ENCODE measurements around the gene ARID2. TPM values are rescaled to one million over a fixed set of nuclear protein-coding genes. Genes with fewer than 3 reads are reported as not detected.

The ARID2 gene
- polyA plus RNA-seq, 2 of the 4 experiments (the other 2 are of a cell fraction): 8.7 to 37.7 TPM

DNA sequence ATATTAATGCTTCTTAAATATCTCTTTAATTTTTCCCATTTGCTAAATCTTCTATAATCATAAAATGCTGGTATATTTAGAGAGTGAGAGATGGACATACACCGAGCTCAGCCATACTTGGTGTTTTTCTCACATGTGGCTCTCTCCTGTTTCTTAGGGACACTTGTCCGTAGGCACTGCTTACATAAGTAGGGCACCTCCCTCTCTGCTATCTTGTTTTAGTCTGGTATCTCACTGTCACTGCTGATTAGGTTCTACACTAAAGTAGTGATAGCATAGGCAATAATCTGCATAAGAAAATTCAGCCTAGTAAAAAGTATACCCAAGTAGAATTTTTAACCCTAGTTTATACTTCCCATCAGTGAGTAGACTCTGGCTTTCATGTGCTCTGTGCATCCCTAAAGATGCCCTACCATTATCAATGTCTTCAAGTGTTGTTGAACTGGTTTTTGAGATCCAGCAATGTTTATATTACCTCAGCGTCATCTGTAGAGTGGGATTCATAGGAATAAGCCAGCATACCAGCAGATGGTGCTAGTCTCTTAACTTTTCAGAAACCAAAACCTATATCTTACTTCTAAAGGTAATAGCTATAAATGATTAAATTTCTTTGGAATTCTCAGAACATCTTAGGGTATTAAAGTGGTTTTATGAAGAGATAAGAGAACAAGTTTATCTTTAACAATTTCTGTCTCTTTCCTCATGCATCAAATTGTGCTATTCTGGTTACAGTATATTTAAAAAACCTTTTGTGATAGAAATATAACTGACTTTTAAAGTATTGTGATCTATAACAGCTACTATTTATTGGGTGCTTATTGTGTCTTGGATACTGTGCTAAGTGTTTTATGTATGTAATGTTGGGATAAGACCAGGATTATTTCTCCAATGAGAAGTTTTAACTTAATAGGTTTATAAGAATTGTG is 32.9 kb downstream of the ARID2 start:
- FAIRE-seq (no peak), ATAC-seq (peak; percentile 85 to 92), DNase-seq (ENCODE audit: low read depth in 1 of 2, low spot score in 1 of 2) (peak; percentile 26 to 62)
- H3K4me1 ChIP-seq: peaks cover 12% of the 10 kb centered on the region; the same call in 2 of the 3 replicates
- ChIA-PET CTCF (interaction anchor here (0.6 to 2.2 kb wide), 20 partner anchors 8 to 1880 kb away, joined by 3 to 10 read pairs (median 4); no protein-coding TSS in a partner anchor), POLR2A (no interaction called here)
- H3K27ac ChIP-seq: no peak overlapping the region
- no peaks in the 10 kb centered on the region for H3K9me3 ChIP-seq
- 49% methylated on average over 3 of the region's 3 CpGs for WGBS (ENCODE audit: missing lambda C conversion rate)
- no peak overlapping the region for H3K4me2 ChIP-seq
- TF ChIP-seq RAD21 (conservative IDR thresholded peaks at IDR 0.05 in 1 of 2, IDR thresholded peaks at IDR 0.05 in 1 of 2) (peak; percentile 66 to 74), FOSB (CRISPR knock-in tag; IDR thresholded peaks at IDR 0.05) (no peak), POLR2A (IDR thresholded peaks at IDR 0.05; ENCODE audit: low read length) (no peak), SMC3 (IDR thresholded peaks at IDR 0.05) (peak; percentile 48; the same call in 2 of the 3 replicates)
- TF ChIP-seq, protein P1, sequence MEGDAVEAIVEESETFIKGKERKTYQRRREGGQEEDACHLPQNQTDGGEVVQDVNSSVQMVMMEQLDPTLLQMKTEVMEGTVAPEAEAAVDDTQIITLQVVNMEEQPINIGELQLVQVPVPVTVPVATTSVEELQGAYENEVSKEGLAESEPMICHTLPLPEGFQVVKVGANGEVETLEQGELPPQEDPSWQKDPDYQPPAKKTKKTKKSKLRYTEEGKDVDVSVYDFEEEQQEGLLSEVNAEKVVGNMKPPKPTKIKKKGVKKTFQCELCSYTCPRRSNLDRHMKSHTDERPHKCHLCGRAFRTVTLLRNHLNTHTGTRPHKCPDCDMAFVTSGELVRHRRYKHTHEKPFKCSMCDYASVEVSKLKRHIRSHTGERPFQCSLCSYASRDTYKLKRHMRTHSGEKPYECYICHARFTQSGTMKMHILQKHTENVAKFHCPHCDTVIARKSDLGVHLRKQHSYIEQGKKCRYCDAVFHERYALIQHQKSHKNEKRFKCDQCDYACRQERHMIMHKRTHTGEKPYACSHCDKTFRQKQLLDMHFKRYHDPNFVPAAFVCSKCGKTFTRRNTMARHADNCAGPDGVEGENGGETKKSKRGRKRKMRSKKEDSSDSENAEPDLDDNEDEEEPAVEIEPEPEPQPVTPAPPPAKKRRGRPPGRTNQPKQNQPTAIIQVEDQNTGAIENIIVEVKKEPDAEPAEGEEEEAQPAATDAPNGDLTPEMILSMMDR (IDR thresholded peaks at IDR 0.05): peak; percentile 74
- TF ChIP-seq, protein P2, sequence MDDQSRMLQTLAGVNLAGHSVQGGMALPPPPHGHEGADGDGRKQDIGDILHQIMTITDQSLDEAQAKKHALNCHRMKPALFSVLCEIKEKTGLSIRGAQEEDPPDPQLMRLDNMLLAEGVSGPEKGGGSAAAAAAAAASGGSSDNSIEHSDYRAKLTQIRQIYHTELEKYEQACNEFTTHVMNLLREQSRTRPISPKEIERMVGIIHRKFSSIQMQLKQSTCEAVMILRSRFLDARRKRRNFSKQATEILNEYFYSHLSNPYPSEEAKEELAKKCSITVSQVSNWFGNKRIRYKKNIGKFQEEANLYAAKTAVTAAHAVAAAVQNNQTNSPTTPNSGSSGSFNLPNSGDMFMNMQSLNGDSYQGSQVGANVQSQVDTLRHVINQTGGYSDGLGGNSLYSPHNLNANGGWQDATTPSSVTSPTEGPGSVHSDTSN (IDR thresholded peaks at IDR 0.05): no peak
- H3K4me3 ChIP-seq: no peak overlapping the region

DNA sequence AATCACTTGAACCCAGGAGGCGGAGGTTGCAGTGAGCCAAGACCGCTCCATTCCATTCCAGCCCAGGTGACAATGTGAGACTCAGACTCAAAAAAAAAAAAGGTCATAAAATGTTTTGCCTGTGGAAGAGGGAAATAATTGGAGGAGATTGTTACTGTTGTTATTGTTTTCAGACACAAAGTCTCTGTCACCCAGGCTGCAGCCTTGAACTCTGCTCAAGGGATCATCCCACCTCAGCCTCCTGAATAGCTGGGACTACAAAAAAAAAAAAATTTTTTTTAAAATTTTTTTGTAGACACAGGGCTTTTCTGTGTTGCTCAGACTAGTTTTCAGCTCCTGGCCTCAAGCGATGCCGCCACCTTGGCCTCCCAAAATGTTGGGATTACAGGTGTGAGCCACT is 33.9 kb downstream of the ARID2 start:
- TF ChIP-seq, protein P1 (IDR thresholded peaks at IDR 0.05): no peak
- no peak for TF ChIP-seq GATA3 (IDR thresholded peaks at IDR 0.05; ENCODE audit: borderline replicate concordance)
- ChIA-PET POLR2A (no interaction called here), CTCF (interaction anchor here (0.8 to 1.9 kb wide), 6 partner anchors 11 to 1258 kb away, joined by 3 to 10 read pairs (median 4); no protein-coding TSS in a partner anchor)
- ATAC-seq: no peak
- 94% methylated on average over 4 of the region's 4 CpGs for WGBS (ENCODE audit: missing lambda C conversion rate)
- H3K4me1 ChIP-seq: peaks cover 12% of the 10 kb centered on the region; the same call in 2 of the 3 replicates
- H3K4me3 ChIP-seq: no peak overlapping the region
- DNase-seq (ENCODE audit: low read depth in 1 of 2, low spot score in 1 of 2): no peak
- H3K4me2 ChIP-seq: no peak overlapping the region
- H3K27ac ChIP-seq: no peak overlapping the region
- H3K9me3 ChIP-seq: no peaks in the 10 kb centered on the region
- FAIRE-seq: no peak

DNA sequence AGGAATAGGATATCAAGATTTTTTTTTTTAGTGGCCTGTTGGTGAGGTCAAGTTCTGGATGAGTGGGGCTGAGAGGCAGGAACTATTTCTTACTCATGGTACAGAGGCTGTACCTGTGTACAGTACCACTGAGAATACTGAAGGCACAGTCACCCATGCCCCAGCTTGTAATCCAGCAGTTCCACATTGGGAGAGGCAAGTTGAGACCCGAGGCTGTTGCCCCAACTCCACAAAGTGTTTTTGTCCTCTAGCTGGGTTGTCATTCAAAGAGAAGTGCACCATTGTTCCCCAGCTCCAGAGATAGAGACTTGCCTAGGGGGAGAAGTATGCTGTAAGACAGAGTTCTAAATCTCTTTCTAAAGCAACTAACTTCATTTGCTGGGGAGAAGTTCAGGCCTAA is 38.7 kb downstream of the ARID2 start:
- 100% methylated on average over 1 of the region's 1 CpG for WGBS (ENCODE audit: missing lambda C conversion rate)
- POLR2A ChIA-PET: no interaction called here
- no peak overlapping the region for H3K27ac ChIP-seq
- no peak overlapping the region for H3K4me3 ChIP-seq
- H3K4me1 ChIP-seq: peaks cover 5% of the 10 kb centered on the region; the same call in 2 of the 3 replicates
- no peak for DNase-seq (ENCODE audit: low read depth in 1 of 2, low spot score in 1 of 2)
- H3K9me3 ChIP-seq: no peaks in the 10 kb centered on the region
- H3K4me2 ChIP-seq: no peak overlapping the region
- CTCF ChIA-PET: no interaction called here
- no peak for FAIRE-seq
- ATAC-seq: no peak
- TF ChIP-seq HOXB5 (CRISPR knock-in tag; IDR thresholded peaks at IDR 0.05) (no peak), ZSCAN20 (CRISPR knock-in tag; IDR thresholded peaks at IDR 0.05) (no peak), CHD2 (IDR thresholded peaks at IDR 0.05; ENCODE audit: low read length, partially characterized antibody) (no peak), FOSB (CRISPR knock-in tag; IDR thresholded peaks at IDR 0.05) (no peak), MAFK (IDR thresholded peaks at IDR 0.05; ENCODE audit: partially characterized antibody) (no peak), CEBPB (IDR thresholded peaks at IDR 0.05) (no peak), NR3C1 (IDR thresholded peaks at IDR 0.05) (no peak), PHF8 (IDR thresholded peaks at IDR 0.05; ENCODE audit: borderline replicate concordance, low read depth) (no peak), EHMT2 (IDR thresholded peaks at IDR 0.05; ENCODE audit: low read depth) (no peak), RCOR1 (IDR thresholded peaks at IDR 0.05; ENCODE audit: low read depth, low read length) (no peak), TP53 (CRISPR knock-in tag; IDR thresholded peaks at IDR 0.05) (no peak), RNF2 (IDR thresholded peaks at IDR 0.05; ENCODE audit: borderline replicate concordance, low read depth) (no peak), NPAS2 (CRISPR knock-in tag; IDR thresholded peaks at IDR 0.05; ENCODE audit: borderline replicate concordance) (no peak), TFCP2L1 (CRISPR knock-in tag; IDR thresholded peaks at IDR 0.05) (no peak), MAZ (IDR thresholded peaks at IDR 0.05; ENCODE audit: borderline replicate concordance, low read depth, low read length) (no peak)
- TF ChIP-seq, protein P3, sequence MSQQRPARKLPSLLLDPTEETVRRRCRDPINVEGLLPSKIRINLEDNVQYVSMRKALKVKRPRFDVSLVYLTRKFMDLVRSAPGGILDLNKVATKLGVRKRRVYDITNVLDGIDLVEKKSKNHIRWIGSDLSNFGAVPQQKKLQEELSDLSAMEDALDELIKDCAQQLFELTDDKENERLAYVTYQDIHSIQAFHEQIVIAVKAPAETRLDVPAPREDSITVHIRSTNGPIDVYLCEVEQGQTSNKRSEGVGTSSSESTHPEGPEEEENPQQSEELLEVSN (IDR thresholded peaks at IDR 0.05; ENCODE audit: borderline replicate concordance, low read depth): no peak
- TF ChIP-seq, protein P2 (IDR thresholded peaks at IDR 0.05): no peak

Measured in A549 (cell line).